Measurements from ENCODE around the gene UGT1A5. TPM values are rescaled to one million over a fixed set of nuclear protein-coding genes. Genes with fewer than 3 reads are reported as not detected.

The UGT1A5 gene
- total and polyA plus RNA-seq, 2 of the 8 experiments (the other 6 are each of a cell fraction or from before 2014, with no cell fraction given): not detected

DNA sequence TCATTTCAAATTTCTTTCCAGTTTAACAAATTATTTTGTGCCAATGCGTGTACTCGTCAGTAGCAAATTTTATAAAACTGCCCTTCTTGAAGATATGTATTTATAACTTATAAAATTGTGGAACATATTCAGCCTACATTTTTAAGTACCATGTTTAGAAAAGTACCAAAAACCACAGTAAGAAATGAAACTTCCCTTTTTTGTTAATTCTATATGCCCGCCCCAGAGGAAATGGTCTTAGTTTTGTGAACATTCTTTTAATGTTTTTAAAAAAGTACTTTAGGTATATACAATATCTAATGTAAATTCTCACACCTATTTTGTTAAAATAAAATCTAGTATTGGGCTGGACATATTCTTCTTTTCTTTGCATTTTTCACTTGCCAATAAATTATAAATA, 39.8 kb upstream of the UGT1A5 start (continued):
- TF ChIP-seq, protein P1, sequence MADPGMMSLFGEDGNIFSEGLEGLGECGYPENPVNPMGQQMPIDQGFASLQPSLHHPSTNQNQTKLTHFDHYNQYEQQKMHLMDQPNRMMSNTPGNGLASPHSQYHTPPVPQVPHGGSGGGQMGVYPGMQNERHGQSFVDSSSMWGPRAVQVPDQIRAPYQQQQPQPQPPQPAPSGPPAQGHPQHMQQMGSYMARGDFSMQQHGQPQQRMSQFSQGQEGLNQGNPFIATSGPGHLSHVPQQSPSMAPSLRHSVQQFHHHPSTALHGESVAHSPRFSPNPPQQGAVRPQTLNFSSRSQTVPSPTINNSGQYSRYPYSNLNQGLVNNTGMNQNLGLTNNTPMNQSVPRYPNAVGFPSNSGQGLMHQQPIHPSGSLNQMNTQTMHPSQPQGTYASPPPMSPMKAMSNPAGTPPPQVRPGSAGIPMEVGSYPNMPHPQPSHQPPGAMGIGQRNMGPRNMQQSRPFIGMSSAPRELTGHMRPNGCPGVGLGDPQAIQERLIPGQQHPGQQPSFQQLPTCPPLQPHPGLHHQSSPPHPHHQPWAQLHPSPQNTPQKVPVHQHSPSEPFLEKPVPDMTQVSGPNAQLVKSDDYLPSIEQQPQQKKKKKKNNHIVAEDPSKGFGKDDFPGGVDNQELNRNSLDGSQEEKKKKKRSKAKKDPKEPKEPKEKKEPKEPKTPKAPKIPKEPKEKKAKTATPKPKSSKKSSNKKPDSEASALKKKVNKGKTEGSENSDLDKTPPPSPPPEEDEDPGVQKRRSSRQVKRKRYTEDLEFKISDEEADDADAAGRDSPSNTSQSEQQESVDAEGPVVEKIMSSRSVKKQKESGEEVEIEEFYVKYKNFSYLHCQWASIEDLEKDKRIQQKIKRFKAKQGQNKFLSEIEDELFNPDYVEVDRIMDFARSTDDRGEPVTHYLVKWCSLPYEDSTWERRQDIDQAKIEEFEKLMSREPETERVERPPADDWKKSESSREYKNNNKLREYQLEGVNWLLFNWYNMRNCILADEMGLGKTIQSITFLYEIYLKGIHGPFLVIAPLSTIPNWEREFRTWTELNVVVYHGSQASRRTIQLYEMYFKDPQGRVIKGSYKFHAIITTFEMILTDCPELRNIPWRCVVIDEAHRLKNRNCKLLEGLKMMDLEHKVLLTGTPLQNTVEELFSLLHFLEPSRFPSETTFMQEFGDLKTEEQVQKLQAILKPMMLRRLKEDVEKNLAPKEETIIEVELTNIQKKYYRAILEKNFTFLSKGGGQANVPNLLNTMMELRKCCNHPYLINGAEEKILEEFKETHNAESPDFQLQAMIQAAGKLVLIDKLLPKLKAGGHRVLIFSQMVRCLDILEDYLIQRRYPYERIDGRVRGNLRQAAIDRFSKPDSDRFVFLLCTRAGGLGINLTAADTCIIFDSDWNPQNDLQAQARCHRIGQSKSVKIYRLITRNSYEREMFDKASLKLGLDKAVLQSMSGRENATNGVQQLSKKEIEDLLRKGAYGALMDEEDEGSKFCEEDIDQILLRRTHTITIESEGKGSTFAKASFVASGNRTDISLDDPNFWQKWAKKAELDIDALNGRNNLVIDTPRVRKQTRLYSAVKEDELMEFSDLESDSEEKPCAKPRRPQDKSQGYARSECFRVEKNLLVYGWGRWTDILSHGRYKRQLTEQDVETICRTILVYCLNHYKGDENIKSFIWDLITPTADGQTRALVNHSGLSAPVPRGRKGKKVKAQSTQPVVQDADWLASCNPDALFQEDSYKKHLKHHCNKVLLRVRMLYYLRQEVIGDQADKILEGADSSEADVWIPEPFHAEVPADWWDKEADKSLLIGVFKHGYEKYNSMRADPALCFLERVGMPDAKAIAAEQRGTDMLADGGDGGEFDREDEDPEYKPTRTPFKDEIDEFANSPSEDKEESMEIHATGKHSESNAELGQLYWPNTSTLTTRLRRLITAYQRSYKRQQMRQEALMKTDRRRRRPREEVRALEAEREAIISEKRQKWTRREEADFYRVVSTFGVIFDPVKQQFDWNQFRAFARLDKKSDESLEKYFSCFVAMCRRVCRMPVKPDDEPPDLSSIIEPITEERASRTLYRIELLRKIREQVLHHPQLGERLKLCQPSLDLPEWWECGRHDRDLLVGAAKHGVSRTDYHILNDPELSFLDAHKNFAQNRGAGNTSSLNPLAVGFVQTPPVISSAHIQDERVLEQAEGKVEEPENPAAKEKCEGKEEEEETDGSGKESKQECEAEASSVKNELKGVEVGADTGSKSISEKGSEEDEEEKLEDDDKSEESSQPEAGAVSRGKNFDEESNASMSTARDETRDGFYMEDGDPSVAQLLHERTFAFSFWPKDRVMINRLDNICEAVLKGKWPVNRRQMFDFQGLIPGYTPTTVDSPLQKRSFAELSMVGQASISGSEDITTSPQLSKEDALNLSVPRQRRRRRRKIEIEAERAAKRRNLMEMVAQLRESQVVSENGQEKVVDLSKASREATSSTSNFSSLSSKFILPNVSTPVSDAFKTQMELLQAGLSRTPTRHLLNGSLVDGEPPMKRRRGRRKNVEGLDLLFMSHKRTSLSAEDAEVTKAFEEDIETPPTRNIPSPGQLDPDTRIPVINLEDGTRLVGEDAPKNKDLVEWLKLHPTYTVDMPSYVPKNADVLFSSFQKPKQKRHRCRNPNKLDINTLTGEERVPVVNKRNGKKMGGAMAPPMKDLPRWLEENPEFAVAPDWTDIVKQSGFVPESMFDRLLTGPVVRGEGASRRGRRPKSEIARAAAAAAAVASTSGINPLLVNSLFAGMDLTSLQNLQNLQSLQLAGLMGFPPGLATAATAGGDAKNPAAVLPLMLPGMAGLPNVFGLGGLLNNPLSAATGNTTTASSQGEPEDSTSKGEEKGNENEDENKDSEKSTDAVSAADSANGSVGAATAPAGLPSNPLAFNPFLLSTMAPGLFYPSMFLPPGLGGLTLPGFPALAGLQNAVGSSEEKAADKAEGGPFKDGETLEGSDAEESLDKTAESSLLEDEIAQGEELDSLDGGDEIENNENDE (IDR thresholded peaks at IDR 0.05; ENCODE audit: insufficient replicate concordance, low read length): no peak
- TF ChIP-seq PHF8 (conservative IDR thresholded peaks at IDR 0.05; ENCODE audit: low read depth, low read length): no peak
- TF ChIP-seq SIN3A (conservative IDR thresholded peaks at IDR 0.05 in 1 of 2, IDR thresholded peaks at IDR 0.05 in 1 of 2; ENCODE audit: low read depth in 1 of 2, low read length in 2 of 2): no peak
- no peak for TF ChIP-seq CTBP2 (IDR thresholded peaks at IDR 0.05; ENCODE audit: borderline replicate concordance, insufficient read depth, insufficient read length, low read length)
- no peak for TF ChIP-seq RFX5 (IDR thresholded peaks at IDR 0.05; ENCODE audit: borderline replicate concordance, low read depth, low read length)

All from H1 (cell line).